GM12878 (cell line): ENCODE results near the gene DACH1.

Experiments used
- CTCF ChIP-seq, 3 experiments: IDR thresholded peaks in 2 of 3; conservative IDR thresholded peaks in 1 of 3; 2 replicates each; pipeline ENCODE4 v1.5.1; 2011; ENCODE audit warnings: low read depth in 3 of 3, low read length in 3 of 3, mild to moderate bottlenecking in 3 of 3, control low read depth in 2 of 3, moderate library complexity in 2 of 3, inconsistent platforms in 1 of 3, mixed read lengths in 1 of 3; ENCODE audit not compliant: control insufficient read depth in 2 of 3, insufficient read depth in 1 of 3; ENCODE audit errors: extremely low read depth in 1 of 3
- RBBP5 ChIP-seq: fragments of 200-600 bp; sonication (generic); conservative IDR thresholded peaks from 2 replicates; pipeline ENCODE4 v1.6.1; 2016
- REST ChIP-seq: IDR thresholded peaks from 2 replicates; pipeline ENCODE4 v1.6.1; 2012; ENCODE audit warnings: mild to moderate bottlenecking, low read depth, low read length

GRCh38 chr13:71718931-71719330, 148.1 kb downstream of the DACH1 start:
- no peak for TF ChIP-seq CTCF (IDR thresholded peaks at IDR 0.05 in 2 of 3, conservative IDR thresholded peaks at IDR 0.05 in 1 of 3; ENCODE audit: control insufficient read depth in 2 of 3, extremely low read depth in 1 of 3, insufficient read depth in 1 of 3, low read depth in 3 of 3, low read length in 3 of 3)
- TF ChIP-seq RBBP5, result no peak
- TF ChIP-seq REST, result no peak
